AG04450 (cell line): ENCODE results near the gene NDUFB1. TPM values are rescaled to one million over a fixed set of nuclear protein-coding genes. Genes with fewer than 3 reads are reported as not detected.

ENCODE experiments used
- CTCF ChIA-PET: fragments of 300-600, 350-600 bp; formaldehyde crosslinking; extraction: SDS; loops from one replicate; lab custom pipeline; 2022; ENCODE audit warnings: antibody characterized with exemption, inconsistent platforms; lab: Charles Lee
- POLR2A ChIA-PET: fragments of 350-600 bp; formaldehyde crosslinking; extraction: SDS; loops from one replicate; lab custom pipeline; 2021; ENCODE audit warnings: antibody characterized with exemption, inconsistent platforms; lab: Yijun Ruan, JAX
- DNase-seq: peaks from one replicate; pipeline ENCODE4 v3.0.0-alpha.2; 2011; ENCODE audit warnings: low read depth, low spot score
- H3K27ac ChIP-seq: one replicate; pipeline ENCODE4 v1.5.1; 2012; ENCODE audit warnings: low read depth, low read length, control low read depth
- H3K27me3 ChIP-seq: one replicate; pipeline ENCODE4 v1.6.0; 2012; ENCODE audit warnings: low read length; ENCODE audit not compliant: control insufficient read depth, insufficient read depth
- H3K4me3 ChIP-seq: 2 replicates; pipeline ENCODE4 v1.5.1; 2011; ENCODE audit warnings: mild to moderate bottlenecking, low read depth, low read length, control low read depth
- H3K9me3 ChIP-seq: 2 replicates; pipeline ENCODE4 v1.5.1; 2012; ENCODE audit warnings: low read length; ENCODE audit not compliant: control insufficient read depth, insufficient read depth
- CTCF ChIP-seq: IDR thresholded peaks from 2 replicates; pipeline ENCODE4 v1.5.1; 2011; ENCODE audit warnings: low read depth, low read length, control low read depth, inconsistent platforms
- polyA plus RNA-seq: library from polyadenylated mRNA; depleted of rRNA; stranded (reverse); fragments of >200 nt; gene quantifications from 2 replicates; pipeline ENCODE4 v1.2.3, GENCODE V29; 2011; rRNA removed

NDUFB1 gene
- polyA plus RNA-seq, 1 experiment, result 448 TPM

GRCh38 chr14:92093320-92093719 lies 28.2 kb downstream of the NDUFB1 start:
- Histone ChIP-seq H3K27ac (no peak overlapping the region), H3K9me3 (no peaks in the 10 kb centered on the region), H3K4me3 (no peak overlapping the region), H3K27me3 (no peaks in the 10 kb centered on the region)
- no peak for TF ChIP-seq CTCF
- POLR2A ChIA-PET, result no interaction called here
- CTCF ChIA-PET, result interaction anchor here (1.1 to 1.4 kb wide), 2 partner anchors 13 to 42 kb away, joined by 3 to 14 read pairs; partner anchors contain the start of gene ATXN3
- DNase-seq, result no peak

- Histone ChIP-seq H3K9me3 (no peaks in the 10 kb centered on the region), H3K4me3 (no peak overlapping the region), H3K27ac (no peak overlapping the region), H3K27me3 (no peaks in the 10 kb centered on the region)
- CTCF ChIA-PET, result interaction anchor here (1.9 kb wide), 1 partner anchor 18 kb away, joined by 11 read pairs; the partner anchor contains the start of gene ATXN3
- POLR2A ChIA-PET, result no interaction called here
- TF ChIP-seq CTCF, result no peak
- no peak for DNase-seq
Measured at GRCh38 chr14:92088494-92088893, 33.0 kb downstream of the NDUFB1 start.

- no peaks in the 10 kb centered on the region for H3K27me3 ChIP-seq
- no peak overlapping the region for H3K27ac ChIP-seq
- ChIA-PET CTCF (no interaction called here), POLR2A (no interaction called here)
- DNase-seq, result no peak
- no peaks in the 10 kb centered on the region for H3K9me3 ChIP-seq
- H3K4me3 ChIP-seq, result no peak overlapping the region
- TF ChIP-seq CTCF, result no peak
Measured at GRCh38 chr14:92074555-92074954, 47.0 kb downstream of the NDUFB1 start.

Other genes starting within 250 kb of the NDUFB1 start
- gene FBLN5, start 174.0 kb downstream of the NDUFB1 start, polyA plus RNA-seq, result 116 and 176 TPM in 2 replicates
- gene TRIP11, start 81.6 kb downstream of the NDUFB1 start, polyA plus RNA-seq, result 22.8 and 35.5 TPM in 2 replicates
- gene ATXN3, start 15.1 kb downstream of the NDUFB1 start, polyA plus RNA-seq, result 28.9 and 38.2 TPM in 2 replicates
- gene CPSF2, start 263 bp upstream of the NDUFB1 start, polyA plus RNA-seq, result 45.5 and 55.3 TPM in 2 replicates
- not detected in 2 replicates for gene SLC24A4, start 201.5 kb upstream of the NDUFB1 start, polyA plus RNA-seq